Stimulated activated CD8-positive, alpha-beta memory T cell treated with anti-CD3 and anti-CD28 coated beads, Interleukin-7, amount 100 ng/mL, for 24 hours (primary cell): ENCODE data around the gene PLAAT3.
"Not testable (repeated sequence)": the region's sequence is repeated elsewhere in the genome, so short reads cannot be mapped to it uniquely, and the experiment has no call there.

Experiments
- DNase-seq: peaks from one replicate; pipeline ENCODE4 v3.0.0-alpha.2; 2020; ENCODE audit warnings: low read depth

PLAAT3 gene

DNA sequence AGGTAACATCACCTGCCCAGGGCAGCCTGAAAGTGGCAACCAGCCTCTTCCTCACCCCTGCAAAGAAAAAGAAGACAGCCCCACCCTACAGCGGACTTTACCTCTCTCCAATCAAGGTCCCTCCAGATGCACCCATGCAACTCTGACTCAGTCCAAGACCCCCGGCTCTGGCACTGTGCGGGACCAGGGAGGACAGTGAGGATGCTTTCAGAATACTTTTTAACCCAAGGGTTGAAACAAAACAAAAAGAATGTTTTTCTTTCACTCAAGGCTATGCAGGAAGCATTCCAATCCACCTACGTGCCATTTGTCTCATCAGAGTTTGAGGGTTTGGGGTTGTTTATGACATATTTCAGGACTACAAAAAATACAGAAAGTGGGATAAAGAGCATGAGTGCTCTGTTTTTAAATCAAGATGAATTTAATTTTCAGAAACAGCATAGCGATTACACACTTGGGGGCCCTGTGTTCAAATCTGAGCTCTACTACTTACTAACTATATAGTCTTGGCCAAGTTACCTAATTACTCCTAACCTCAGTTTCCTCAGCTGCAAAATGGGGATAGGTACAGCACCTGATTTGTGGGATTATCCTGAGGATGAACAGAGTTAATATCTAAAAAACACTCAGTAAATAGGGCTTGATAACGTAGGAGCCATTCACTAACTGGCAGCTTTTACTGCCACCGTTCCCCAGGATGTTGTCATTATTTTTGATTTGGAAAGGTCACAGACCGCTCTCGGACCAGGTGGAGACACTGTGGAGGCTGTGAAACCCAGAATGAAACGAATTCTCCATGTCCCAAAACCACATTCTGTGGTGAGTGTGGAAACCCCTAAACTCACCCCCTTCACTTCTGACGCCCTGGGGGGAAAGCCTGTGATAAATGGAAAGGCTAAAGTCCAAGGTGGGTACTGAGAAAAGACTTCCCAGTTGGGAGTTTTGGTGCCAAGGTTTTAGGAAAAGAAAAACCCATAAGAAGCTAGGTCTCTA lies 5.6 kb downstream of the PLAAT3 start:
- no peak for DNase-seq

DNA sequence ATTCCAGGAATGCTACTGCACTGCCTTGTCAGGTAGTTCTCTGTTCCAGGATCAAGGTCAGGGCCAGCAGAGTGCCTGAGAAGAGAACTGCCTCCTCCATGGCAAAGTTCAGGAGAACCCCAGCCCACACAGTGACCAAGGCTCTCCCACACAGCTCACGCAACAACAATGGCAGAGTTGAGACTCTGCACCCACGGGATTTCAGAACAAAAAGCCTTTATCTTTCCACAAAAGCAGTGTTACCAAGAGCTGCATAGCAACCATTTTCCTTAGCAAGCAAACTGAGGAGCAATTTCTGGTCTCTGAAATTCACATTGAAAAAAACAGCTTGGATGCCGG lies 11.1 kb downstream of the PLAAT3 start:
- DNase-seq, result no peak

DNA sequence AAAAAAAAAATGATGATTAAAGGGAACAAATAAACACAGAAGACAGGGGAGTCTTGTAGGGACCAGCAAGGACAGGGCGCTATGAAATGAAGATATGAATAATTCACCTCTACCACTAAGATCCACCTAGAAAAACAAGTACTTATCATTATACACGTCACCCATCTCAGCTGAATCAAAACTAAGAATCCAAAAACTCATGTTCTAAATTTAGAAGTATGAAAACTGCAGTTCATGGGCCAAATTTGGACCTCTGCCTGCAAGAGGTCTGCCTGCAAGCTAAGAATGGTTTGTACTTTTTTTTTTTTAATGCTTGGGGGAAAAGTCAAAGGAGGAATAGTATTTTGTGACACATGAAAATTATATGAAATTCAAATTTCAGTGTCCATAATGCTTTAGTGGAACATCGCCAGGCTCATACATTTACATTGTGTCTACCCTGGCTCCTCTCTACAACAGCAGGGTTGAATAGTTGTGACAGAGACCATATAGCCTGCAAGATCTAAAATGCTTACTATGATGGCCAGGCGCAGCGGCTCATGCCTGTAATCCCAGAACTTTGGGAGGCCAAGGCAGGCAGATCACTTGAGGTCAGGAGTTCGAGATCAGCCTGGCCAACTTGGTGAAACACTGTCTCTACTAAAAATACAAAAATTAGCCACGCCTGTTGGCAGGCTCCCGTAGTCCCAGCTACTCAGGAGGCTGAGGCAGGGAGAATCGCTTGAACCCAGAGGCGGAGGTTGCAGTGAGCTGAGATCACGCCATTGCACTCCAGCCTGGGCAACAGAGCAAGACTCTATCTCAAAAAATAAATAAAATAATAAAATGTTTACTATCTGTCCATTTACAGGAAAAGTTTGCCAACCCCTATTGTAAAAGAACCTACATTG lies 11.7 kb downstream of the PLAAT3 start:
- DNase-seq, result not testable (repeated sequence)

DNA sequence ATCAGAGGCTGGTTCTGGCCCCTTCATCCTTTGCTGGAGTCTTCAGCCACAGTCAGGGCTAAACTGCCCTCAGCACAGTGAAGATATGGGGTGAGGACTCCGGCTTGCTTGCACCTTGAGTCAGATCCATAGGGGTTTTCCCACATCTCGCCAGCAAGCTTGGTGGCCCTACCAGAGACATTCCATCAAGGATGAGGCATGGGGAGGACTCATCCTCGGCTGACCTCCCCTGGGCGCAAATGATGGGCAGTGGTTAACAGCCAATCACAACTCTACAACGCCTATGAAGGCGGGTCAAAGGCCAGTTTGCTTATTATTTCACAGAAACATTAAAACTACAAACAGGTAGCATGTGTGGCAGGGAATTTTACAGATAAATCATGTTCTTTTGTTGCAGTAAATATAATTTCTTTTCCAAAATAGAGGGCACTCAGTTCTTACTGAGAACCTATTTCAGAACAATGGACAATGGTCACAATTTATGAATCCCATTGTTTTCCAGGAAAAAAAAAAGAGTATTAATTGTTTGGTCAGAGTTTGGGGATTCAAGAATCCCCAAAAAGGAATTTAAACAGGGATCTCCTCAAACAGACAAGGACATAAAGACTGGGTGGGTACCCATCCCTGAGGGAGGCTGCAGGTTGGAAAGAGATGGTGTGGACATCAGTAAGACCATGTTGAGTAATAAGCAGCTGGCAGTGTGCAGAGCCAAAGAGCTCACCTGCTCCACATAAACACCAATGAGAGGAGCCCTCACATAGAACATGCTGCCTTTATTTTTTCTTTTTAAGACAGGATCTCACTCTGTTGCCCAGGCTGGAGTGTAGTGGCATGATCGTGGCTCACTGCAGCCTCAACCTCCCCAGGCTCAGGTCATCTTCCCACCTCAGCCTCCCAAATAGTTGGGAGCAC lies 14.8 kb downstream of the PLAAT3 start:
- no peak for DNase-seq

DNA sequence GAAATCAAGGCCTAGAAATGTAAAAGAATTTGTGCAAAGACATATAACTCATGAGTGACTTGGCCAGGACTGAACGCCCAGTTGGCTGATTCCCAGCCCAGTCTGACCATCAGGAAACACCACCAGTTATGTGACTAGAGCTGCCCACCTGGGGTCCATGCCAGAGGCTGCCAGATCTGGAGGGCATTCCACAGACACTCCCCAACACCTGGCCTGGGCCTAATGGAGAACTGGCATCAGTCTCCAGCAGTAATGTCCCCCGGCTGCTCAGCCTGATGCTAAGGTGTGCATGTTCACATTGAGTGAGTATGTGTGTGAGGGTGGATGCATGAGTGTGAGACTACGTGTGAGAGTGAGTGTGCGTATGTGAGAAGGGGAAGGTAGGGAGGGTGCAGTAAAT lies 15.7 kb downstream of the PLAAT3 start:
- no peak for DNase-seq

DNA sequence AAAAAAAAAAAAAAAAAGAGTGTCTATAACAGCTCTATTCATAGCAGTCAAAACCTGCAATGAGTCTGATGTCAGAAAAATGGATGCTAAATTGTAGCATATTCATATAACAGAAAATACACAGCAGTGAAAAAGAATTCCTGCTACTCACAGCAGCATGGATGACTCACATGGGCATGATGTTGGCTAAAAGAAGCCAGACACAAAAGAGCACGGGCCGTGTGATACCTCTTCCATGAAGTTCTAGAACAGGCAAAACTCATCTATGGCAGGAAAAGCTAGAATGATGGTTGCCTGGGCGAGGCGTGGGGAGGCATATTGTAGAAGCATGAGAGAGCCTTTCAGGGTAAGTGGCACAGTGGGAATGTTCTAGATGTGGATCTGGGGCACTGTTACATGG lies 18.9 kb downstream of the PLAAT3 start:
- no peak for DNase-seq

DNA sequence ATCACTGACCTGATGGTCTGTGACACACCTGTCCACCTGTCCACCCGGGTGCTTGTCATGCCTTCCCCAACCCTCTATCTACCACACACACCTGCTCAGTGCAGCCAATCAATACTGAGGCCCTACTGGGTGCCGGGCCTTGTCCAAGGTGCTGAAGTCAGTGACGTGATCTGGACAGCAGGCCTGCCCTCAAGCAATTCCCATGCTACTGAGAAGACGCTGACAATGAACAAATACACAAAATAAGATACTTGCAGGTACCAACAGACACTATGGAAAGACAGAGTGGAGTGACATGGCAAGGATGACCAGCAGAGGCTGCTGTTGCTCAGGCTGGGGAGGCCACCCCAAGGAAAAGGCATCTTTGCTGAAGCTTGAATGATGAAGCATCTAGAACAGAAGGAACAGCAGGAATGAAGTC lies 21.2 kb downstream of the PLAAT3 start:
- no peak for DNase-seq

DNA sequence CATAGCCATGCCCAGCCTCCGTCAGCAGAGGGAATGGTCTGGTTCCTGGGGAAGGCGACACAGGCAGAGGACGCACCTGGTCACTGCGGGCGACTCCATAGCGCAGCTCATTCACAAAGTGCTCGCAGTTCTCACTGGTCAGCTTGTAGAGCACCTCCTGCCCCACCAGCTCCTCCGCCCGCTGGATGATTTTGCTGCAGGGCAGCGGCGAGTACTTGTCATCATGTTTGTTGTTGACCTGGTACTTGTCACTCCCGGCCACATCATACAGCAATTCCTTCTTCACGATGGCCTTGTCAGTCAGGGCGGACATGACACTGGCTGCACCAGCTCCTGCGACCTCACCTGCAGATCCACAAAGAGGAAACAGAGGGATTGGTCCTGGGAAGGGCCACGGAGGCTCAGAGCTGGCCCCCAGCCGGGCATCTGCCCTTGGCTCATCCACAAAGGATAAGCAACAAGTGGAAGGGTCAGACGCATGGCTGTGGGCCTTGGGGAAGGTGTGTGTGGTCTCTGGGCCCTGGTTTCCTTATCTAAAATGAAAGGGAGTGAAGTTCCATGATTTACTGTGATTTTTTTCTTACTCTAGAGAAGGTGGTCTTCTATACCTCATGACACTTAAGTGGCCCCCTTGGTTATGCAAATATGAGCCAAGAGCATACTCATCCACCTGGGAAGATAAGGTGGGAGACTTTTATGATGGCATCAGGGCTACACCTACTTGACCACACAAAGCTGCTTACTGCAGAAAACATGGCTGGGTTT lies 24.0 kb downstream of the PLAAT3 start:
- DNase-seq, result no peak

DNA sequence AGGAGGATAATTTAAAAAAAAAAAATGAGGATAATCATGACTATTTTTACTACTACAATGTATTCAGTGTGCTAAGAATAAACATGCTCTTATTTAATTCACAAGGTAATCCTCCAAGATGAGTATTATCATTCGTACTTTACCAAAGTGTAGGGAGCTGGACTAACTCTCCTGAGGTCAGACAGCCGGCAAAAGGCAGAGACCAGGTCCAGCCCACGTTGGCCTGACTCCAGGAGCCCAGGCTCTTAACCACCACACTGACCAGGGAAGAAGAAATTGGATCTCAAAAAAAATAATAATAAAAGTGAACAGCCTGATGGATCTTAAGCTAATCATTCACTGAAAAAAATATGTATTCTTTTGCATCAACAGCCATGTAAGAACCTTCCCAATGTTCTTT lies 25.2 kb downstream of the PLAAT3 start:
- DNase-seq, result no peak

DNA sequence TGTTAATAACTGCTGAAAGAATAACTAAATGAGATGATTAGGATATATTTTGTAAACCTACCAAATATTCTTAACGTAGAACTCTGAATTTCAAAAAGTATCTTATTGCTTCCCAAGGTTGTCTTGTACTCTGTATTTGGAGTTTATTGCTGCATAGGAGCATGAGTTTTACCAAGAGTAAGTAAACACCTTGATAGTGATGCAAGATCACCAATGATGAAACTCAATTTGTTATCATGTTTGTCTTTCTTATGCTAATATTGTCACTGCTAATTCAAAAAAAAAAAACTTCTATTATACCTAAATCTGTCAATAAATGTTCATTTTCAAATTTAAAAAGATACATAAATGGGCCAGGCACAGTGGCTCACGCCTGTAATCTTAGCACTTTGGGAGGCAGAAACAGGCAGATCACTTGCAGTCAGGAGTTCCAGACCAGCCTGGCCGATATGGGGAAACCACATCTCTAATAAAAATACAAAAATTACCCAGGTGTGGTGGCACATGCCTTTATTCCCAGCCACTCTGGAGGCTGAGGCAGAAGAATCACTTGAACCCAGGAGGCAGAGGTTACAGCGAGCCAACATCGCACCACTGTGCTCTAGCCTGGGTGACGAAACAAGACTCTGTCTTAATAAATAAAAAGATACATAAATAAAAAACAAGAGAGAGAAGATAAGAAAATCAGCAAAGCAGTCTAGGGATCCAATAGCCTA lies 27.6 kb downstream of the PLAAT3 start:
- DNase-seq, result no peak

DNA sequence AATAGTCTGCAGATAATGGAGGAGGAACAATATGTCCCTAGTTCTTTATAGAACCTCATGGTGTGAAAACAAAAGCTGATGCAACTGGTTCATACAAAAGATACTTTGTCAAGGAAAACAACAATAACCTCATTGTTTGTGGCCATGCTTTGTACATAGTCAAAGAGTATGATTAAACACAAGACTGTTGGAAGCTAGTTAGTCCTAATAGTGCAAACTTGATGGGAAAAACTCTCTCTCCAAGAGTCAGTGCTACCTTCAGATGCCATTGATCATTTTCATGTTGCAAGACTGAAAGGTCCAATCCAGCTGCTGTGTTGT lies 30.9 kb downstream of the PLAAT3 start:
- no peak for DNase-seq

DNA sequence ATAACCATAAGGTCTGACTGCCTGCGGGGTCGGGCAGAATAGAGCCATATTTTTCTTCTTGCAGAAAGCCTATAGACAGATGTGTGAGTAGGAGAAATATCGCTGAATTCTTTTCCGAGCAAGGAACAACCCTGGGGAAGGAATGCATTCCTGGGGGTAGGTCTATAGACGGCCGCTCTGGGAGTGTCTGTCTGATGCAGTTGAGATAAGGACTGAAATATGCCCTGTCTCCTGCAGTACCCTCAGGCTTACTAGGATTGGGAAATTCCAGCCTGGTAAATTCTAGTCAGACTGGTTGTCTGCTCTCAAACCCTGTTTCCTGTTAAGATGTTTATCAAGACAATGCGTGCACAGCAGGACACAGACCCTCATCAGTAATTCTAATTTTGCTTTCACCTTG lies 33.0 kb downstream of the PLAAT3 start:
- DNase-seq, result not testable (repeated sequence)

DNA sequence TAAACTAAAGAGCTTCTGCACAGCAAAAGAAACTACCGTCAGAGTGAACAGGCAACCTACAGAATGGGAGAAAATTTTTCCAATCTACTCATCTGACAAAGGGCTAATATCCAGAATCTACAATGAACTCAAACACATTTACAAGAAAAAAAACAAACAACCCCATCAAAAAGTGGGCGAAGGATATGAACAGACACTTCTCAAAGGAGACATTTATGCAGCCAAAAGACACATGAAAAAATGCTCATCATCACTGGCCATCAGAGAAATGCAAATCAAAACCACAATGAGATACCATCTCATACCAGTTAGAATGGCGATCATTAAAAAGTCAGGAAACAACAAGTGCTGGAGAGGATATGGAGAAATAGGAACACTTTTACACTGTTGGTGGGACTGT lies 35.4 kb downstream of the PLAAT3 start:
- DNase-seq, result not testable (repeated sequence)

DNA sequence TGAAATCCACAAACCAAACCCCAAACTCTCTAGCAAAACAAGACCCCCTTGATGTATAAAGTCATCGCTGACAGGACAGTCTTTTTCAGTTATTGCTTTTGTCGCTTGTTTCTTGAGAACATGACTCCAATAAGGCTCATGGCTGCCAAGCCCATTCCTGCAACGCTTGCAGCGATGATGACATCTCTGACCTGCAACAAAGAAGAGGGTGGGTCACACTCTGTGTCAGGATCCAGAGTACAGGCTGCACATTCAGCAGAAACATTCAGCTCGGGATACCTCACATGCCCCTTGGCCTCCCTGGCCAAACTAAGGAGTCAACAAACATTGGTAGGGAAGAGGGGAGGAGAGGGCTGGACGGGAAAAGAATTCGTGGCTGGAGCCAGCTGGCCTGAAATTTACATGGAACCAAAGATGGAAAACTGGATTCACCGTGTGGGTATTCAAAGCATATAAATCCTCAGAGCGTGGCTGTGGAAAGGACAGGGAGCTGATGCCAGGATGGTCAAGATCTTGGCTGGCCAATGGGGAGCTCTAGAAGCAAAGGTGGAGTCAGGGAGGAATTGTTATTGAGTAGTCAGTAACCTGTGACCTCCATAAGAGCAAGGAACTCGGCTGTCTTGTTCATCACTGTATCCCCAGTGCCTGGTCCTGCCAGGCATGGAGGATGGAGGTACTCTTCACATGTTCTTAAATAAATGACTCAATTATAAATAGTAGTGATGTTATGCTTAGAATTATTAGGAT lies 39.2 kb downstream of the PLAAT3 start:
- DNase-seq, result no peak

DNA sequence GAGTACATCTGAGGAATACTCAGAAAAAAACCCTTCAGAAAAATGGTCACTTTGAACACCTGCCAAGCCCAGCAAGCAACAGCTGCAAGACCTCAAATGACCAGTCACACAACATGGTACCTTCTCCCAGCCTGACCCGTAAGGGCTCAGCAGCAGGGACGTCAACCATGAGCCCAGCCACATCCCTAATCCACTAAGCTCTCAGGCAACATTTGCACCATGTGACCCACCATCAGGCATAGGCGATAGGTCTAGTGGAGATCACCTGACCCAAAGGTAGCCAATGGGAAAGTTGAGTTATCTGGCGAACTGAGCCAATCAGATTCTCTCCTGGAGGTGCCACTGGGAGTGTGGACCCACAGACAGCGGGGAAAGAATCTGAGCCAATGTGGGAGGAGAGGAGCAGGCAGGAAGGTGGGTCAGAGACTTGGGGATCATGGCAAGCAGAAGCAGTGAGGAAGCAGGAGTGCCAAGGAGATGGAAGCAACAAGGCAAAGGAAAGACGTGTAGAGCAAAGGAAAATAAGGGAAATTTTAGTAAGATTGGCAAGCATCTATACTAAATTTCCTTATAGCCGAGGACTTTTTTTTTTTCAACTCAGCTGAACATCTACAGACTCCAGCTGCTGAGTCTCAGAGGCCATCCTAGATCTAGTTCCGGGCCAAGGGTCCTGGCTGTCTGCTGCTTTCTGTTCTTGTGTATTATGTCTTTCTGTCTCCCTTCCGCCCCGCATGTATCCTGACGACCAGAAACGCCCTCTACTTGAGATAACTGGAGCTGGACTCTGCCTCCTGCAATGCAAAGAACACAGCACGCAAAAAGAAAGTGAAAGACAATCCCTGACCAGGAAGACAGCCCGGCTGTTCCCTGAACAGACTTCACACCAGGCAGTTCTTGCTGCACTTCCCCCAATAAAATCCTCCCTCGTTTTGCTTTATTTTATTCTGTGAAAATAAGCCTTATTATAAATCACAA lies 40.1 kb downstream of the PLAAT3 start:
- DNase-seq, result no peak

DNA sequence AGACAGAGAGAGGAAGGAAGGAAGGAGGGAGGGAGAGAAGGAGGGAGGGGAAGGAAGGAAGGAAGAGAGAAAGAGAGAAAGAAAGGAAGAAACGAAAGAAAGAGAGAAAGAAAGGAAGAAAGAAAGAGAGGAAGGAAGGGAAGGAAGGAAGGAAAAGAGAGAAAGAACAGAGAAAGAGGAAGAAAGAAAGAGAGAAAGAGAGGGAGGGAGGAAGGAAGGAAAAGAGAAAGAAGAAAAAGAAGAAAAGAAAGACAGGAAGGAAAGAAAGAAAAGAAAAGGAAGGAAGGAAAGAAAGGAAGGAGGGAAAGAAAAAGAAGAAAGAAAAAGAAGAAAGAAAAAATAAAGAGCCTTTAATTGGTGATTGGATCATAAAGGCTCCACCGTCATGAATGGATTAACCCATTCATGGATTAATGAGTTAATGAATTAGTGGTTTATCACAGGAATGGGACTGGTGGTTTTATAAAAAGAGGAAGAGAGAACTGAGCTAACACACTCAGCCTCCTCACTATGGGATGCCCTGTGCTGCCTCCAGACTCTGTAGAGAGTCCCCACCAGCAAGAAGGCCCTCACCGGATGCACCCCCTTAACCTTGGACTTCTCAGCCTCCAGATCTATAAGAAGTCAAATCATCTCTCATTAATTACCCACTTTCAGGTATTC lies 42.1 kb downstream of the PLAAT3 start:
- DNase-seq, result no peak

DNA sequence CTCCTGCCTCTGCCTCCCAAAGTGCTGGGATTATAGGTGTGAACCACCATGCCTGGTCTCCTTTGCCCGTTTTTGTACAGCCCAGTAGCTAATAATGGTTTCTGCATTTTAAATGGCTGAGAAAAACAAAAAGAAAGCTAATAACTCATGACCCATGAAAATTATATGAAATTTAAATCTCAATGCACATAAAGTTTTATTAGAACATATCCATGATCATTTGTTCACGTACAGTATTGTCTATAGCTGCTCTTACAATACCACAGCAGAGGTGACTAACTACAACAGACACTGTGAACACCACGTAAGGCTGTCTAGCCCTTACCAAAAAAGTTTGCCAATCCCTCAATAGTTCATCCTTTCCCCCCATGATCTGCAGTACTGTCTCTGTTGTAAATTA lies 44.7 kb downstream of the PLAAT3 start:
- DNase-seq, result no peak
